Measurements from ENCODE around the gene HSPB8. TPM values are rescaled to one million over a fixed set of nuclear protein-coding genes. Genes with fewer than 3 reads are reported as not detected.

HSPB8 gene
- total and polyA plus RNA-seq, 2 experiments from 2014 or later, result 15.3 to 17.8 TPM

GRCh38 chr12:119156401-119157044, 22.2 kb upstream of the HSPB8 start:
- Histone ChIP-seq H3K27me3 (replicated peaks; ENCODE audit: insufficient read depth) (no peaks in the 10 kb centered on the region), H3K4me2 (ENCODE audit: unreplicated experiment) (no peak overlapping the region), H3K27ac (no peak overlapping the region), H3K79me2 (ENCODE audit: insufficient read depth) (no peaks in the 10 kb centered on the region), H3K9ac (no peak overlapping the region), H2AFZ (no peak overlapping the region), H3K9me2 (ENCODE audit: insufficient read depth) (no peaks in the 10 kb centered on the region), H3F3A (ENCODE audit: insufficient read depth) (no peaks in the 10 kb centered on the region), H4K20me1 (ENCODE audit: insufficient read depth) (no peaks in the 10 kb centered on the region), H3K9me3 (ENCODE audit: low read depth) (no peaks in the 10 kb centered on the region), H3K36me3 (ENCODE audit: low read depth) (no peaks in the 10 kb centered on the region), H3K4me3 (no peak overlapping the region), H3K4me1 (ENCODE audit: insufficient read depth) (no peaks in the 10 kb centered on the region)
- in situ Hi-C loops (cut with MboI), result no loop called here
- TF ChIP-seq EZH2 (IDR thresholded peaks at IDR 0.05; ENCODE audit: insufficient read depth, poor library complexity, severe bottlenecking) (no peak), EZH2phosphoT487 (IDR thresholded peaks at IDR 0.05; ENCODE audit: insufficient read depth, low read depth) (no peak)
- DNase-seq, result no peak
- WGBS, 2 experiments (ENCODE audit: low coverage in 1 of 2, low lambda C conversion rate in 2 of 2, missing lambda C conversion rate in 2 of 2), result 75 to 80% methylated on average over 28 to 35 of the region's 35 CpGs

- no peak overlapping the region for H3K9ac ChIP-seq
- no peaks in the 10 kb centered on the region for H3K4me1 ChIP-seq (ENCODE audit: insufficient read depth)
- H3K79me2 ChIP-seq (ENCODE audit: insufficient read depth), result no peaks in the 10 kb centered on the region
- DNase-seq, result no peak
- H3K9me2 ChIP-seq (ENCODE audit: insufficient read depth), result no peaks in the 10 kb centered on the region
- H3K27ac ChIP-seq, result no peak overlapping the region
- TF ChIP-seq EZH2 (IDR thresholded peaks at IDR 0.05; ENCODE audit: insufficient read depth, poor library complexity, severe bottlenecking) (no peak), EZH2phosphoT487 (IDR thresholded peaks at IDR 0.05; ENCODE audit: insufficient read depth, low read depth) (no peak)
- no peaks in the 10 kb centered on the region for H3F3A ChIP-seq (ENCODE audit: insufficient read depth)
- in situ Hi-C loops (cut with MboI), result no loop called here
- H3K9me3 ChIP-seq (ENCODE audit: low read depth), result no peaks in the 10 kb centered on the region
- no peak overlapping the region for H2AFZ ChIP-seq
- no peaks in the 10 kb centered on the region for H4K20me1 ChIP-seq (ENCODE audit: insufficient read depth)
- WGBS, 2 experiments (ENCODE audit: low coverage in 1 of 2, low lambda C conversion rate in 2 of 2, missing lambda C conversion rate in 2 of 2), result 44 to 53% methylated on average over 6 of the region's 6 CpGs
- no peak overlapping the region for H3K4me3 ChIP-seq
- H3K36me3 ChIP-seq (ENCODE audit: low read depth), result no peaks in the 10 kb centered on the region
- no peaks in the 10 kb centered on the region for H3K27me3 ChIP-seq (replicated peaks; ENCODE audit: insufficient read depth)
- H3K4me2 ChIP-seq (ENCODE audit: unreplicated experiment), result no peak overlapping the region
These were observed 21.2 kb upstream of the HSPB8 start for GRCh38 chr12:119157528-119157927.

GRCh38 chr12:119157978-119158377, 20.8 kb upstream of the HSPB8 start:
- Histone ChIP-seq H3K4me3 (no peak overlapping the region), H3K9me2 (ENCODE audit: insufficient read depth) (no peaks in the 10 kb centered on the region), H3K9ac (no peak overlapping the region), H3F3A (ENCODE audit: insufficient read depth) (no peaks in the 10 kb centered on the region), H3K79me2 (ENCODE audit: insufficient read depth) (no peaks in the 10 kb centered on the region), H4K20me1 (ENCODE audit: insufficient read depth) (no peaks in the 10 kb centered on the region), H3K4me2 (ENCODE audit: unreplicated experiment) (no peak overlapping the region), H3K27me3 (replicated peaks; ENCODE audit: insufficient read depth) (no peaks in the 10 kb centered on the region), H3K27ac (no peak overlapping the region), H3K9me3 (ENCODE audit: low read depth) (no peaks in the 10 kb centered on the region), H3K36me3 (ENCODE audit: low read depth) (no peaks in the 10 kb centered on the region), H3K4me1 (ENCODE audit: insufficient read depth) (no peaks in the 10 kb centered on the region), H2AFZ (no peak overlapping the region)
- no peak for TF ChIP-seq EZH2phosphoT487 (IDR thresholded peaks at IDR 0.05; ENCODE audit: insufficient read depth, low read depth)
- no peak for TF ChIP-seq EZH2 (IDR thresholded peaks at IDR 0.05; ENCODE audit: insufficient read depth, poor library complexity, severe bottlenecking)
- DNase-seq, result no peak
- 72 to 75% methylated on average over 7 of the region's 7 CpGs for WGBS, 2 experiments (ENCODE audit: low coverage in 1 of 2, low lambda C conversion rate in 2 of 2, missing lambda C conversion rate in 2 of 2)
- in situ Hi-C loops (cut with MboI), result no loop called here

GRCh38 chr12:119158402-119158801, 20.3 kb upstream of the HSPB8 start:
- H3K9me2 ChIP-seq (ENCODE audit: insufficient read depth), result no peaks in the 10 kb centered on the region

More at GRCh38 chr12:119158402-119158801, 20.3 kb upstream of the HSPB8 start:
- no peak overlapping the region for H3K4me3 ChIP-seq
- H3K9me3 ChIP-seq (ENCODE audit: low read depth), result no peaks in the 10 kb centered on the region
- H3K36me3 ChIP-seq (ENCODE audit: low read depth), result no peaks in the 10 kb centered on the region
- H3K79me2 ChIP-seq (ENCODE audit: insufficient read depth), result no peaks in the 10 kb centered on the region
- TF ChIP-seq EZH2phosphoT487 (IDR thresholded peaks at IDR 0.05; ENCODE audit: insufficient read depth, low read depth) (no peak), EZH2 (IDR thresholded peaks at IDR 0.05; ENCODE audit: insufficient read depth, poor library complexity, severe bottlenecking) (no peak)
- no peaks in the 10 kb centered on the region for H4K20me1 ChIP-seq (ENCODE audit: insufficient read depth)
- no peaks in the 10 kb centered on the region for H3K27me3 ChIP-seq (replicated peaks; ENCODE audit: insufficient read depth)
- no peak overlapping the region for H3K27ac ChIP-seq
- no peaks in the 10 kb centered on the region for H3F3A ChIP-seq (ENCODE audit: insufficient read depth)
- in situ Hi-C loops (cut with MboI), result no loop called here
- DNase-seq, result no peak
- no peak overlapping the region for H3K4me2 ChIP-seq (ENCODE audit: unreplicated experiment)
- H3K9ac ChIP-seq, result no peak overlapping the region
- 40 to 53% methylated on average over 6 to 7 of the region's 7 CpGs for WGBS, 2 experiments (ENCODE audit: low coverage in 1 of 2, low lambda C conversion rate in 2 of 2, missing lambda C conversion rate in 2 of 2)
- no peaks in the 10 kb centered on the region for H3K4me1 ChIP-seq (ENCODE audit: insufficient read depth)
- no peak overlapping the region for H2AFZ ChIP-seq
